ENCODE measurements around the gene LARGE1.

- TF ChIP-seq, protein P1, sequence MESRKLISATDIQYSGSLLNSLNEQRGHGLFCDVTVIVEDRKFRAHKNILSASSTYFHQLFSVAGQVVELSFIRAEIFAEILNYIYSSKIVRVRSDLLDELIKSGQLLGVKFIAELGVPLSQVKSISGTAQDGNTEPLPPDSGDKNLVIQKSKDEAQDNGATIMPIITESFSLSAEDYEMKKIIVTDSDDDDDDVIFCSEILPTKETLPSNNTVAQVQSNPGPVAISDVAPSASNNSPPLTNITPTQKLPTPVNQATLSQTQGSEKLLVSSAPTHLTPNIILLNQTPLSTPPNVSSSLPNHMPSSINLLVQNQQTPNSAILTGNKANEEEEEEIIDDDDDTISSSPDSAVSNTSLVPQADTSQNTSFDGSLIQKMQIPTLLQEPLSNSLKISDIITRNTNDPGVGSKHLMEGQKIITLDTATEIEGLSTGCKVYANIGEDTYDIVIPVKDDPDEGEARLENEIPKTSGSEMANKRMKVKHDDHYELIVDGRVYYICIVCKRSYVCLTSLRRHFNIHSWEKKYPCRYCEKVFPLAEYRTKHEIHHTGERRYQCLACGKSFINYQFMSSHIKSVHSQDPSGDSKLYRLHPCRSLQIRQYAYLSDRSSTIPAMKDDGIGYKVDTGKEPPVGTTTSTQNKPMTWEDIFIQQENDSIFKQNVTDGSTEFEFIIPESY (IDR thresholded peaks at IDR 0.05; ENCODE audit: extremely low read depth, insufficient replicate concordance, low read length), result no peak
- TF ChIP-seq RAD21 (IDR thresholded peaks at IDR 0.05; ENCODE audit: low read depth), result no peak
- TF ChIP-seq, protein P2, sequence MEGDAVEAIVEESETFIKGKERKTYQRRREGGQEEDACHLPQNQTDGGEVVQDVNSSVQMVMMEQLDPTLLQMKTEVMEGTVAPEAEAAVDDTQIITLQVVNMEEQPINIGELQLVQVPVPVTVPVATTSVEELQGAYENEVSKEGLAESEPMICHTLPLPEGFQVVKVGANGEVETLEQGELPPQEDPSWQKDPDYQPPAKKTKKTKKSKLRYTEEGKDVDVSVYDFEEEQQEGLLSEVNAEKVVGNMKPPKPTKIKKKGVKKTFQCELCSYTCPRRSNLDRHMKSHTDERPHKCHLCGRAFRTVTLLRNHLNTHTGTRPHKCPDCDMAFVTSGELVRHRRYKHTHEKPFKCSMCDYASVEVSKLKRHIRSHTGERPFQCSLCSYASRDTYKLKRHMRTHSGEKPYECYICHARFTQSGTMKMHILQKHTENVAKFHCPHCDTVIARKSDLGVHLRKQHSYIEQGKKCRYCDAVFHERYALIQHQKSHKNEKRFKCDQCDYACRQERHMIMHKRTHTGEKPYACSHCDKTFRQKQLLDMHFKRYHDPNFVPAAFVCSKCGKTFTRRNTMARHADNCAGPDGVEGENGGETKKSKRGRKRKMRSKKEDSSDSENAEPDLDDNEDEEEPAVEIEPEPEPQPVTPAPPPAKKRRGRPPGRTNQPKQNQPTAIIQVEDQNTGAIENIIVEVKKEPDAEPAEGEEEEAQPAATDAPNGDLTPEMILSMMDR (IDR thresholded peaks at IDR 0.05 in 2 of 3, conservative IDR thresholded peaks at IDR 0.05 in 1 of 3; ENCODE audit: borderline replicate concordance in 1 of 3, insufficient read depth in 1 of 3, low read depth in 2 of 3, low read length in 2 of 3), result no peak
- no peak for TF ChIP-seq POLR2A (IDR thresholded peaks at IDR 0.05; ENCODE audit: borderline replicate concordance, extremely low read depth, insufficient read depth, insufficient read length)
- TF ChIP-seq EZH2phosphoT487 (IDR thresholded peaks at IDR 0.05; ENCODE audit: borderline replicate concordance), result no peak
- TF ChIP-seq, protein P3, sequence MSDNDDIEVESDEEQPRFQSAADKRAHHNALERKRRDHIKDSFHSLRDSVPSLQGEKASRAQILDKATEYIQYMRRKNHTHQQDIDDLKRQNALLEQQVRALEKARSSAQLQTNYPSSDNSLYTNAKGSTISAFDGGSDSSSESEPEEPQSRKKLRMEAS (IDR thresholded peaks at IDR 0.05), result no peak
- no peak for TF ChIP-seq EZH2 (IDR thresholded peaks at IDR 0.05)
These were observed 28.3 kb downstream of the LARGE1 start for GRCh38 chr22:33891992-33892391.
